SK-N-SH (cell line): ENCODE measurements around the gene SMAP1. TPM values are rescaled to one million over a fixed set of nuclear protein-coding genes. Genes with fewer than 3 reads are reported as not detected.

Experiments
- CTCF ChIA-PET: fragments of 300-600, 350-600 bp; formaldehyde crosslinking; extraction: SDS; loops from one replicate; lab custom pipeline; 2021; lab: Yijun Ruan, JAX
- POLR2A ChIA-PET: fragments of 350-600 bp; sonication (Branson Sonifier 250); formaldehyde crosslinking; extraction: SDS; loops from one replicate; lab custom pipeline; 2020; ENCODE audit warnings: antibody characterized with exemption, inconsistent platforms; lab: Yijun Ruan, JAX
- DNase-seq: peaks from one replicate; pipeline ENCODE4 v3.0.0; 2012
- H2AFZ ChIP-seq: fragments of 200-600 bp; sonication (generic); 2 replicates; pipeline ENCODE4 v1.8.1; 2016; ENCODE audit warnings: antibody characterized with exemption, mild to moderate bottlenecking, low read depth
- H3F3A ChIP-seq: fragments of 200-600 bp; sonication (generic); replicated peaks from 2 replicates; pipeline ENCODE3; 2016; ENCODE audit warnings: antibody characterized with exemption, mild to moderate bottlenecking; ENCODE audit not compliant: insufficient read depth
- H3K27ac ChIP-seq, 2 experiments: fragments of 200-500 bp in 1 of 2; fragments of 200-600 bp in 1 of 2; sonication (Bioruptor generic) in 1 of 2; sonication (generic), shearing (Covaris generic) in 1 of 2; 2 replicates each; pipeline versions ENCODE4 v1.5.1 to v1.6.1; 2014 to 2016; ENCODE audit warnings: low read depth in 2 of 2, inconsistent platforms in 1 of 2, low read length in 1 of 2, mild to moderate bottlenecking in 1 of 2, mixed read lengths in 1 of 2
- H3K27me3 ChIP-seq: fragments of 200-600 bp; sonication (generic), shearing (Covaris generic); 2 replicates; pipeline ENCODE4 v1.6.1; 2016; ENCODE audit warnings: mixed run types; ENCODE audit not compliant: insufficient read depth
- H3K36me3 ChIP-seq, 2 experiments: fragments of 200-500 bp in 1 of 2; fragments of 200-600 bp in 1 of 2; sonication (Bioruptor generic) in 1 of 2; sonication (generic) in 1 of 2; replicated peaks in 1 of 2; 2 replicates each; pipeline versions ENCODE3 to v1.5.1; 2014 to 2016; ENCODE audit warnings: low read length in 1 of 2, mild to moderate bottlenecking in 1 of 2; ENCODE audit not compliant: insufficient read depth in 2 of 2, control insufficient read depth in 1 of 2
- H3K4me1 ChIP-seq, 2 experiments: fragments of 200-500 bp in 1 of 2; fragments of 200-600 bp in 1 of 2; sonication (Bioruptor generic) in 1 of 2; sonication (generic), shearing (Covaris generic) in 1 of 2; 2 replicates each; pipeline versions ENCODE4 v1.5.1 to v1.6.1; 2014 to 2016; ENCODE audit warnings: low read depth in 1 of 2, low read length in 1 of 2, mixed run types in 1 of 2; ENCODE audit not compliant: insufficient read depth in 2 of 2, control insufficient read depth in 1 of 2
- H3K4me2 ChIP-seq: fragments of 200-600 bp; sonication (generic), shearing (Covaris generic); 2 replicates; pipeline ENCODE4 v1.6.1; 2017; ENCODE audit warnings: mixed run types
- H3K4me3 ChIP-seq, 2 experiments: fragments of 200-500 bp in 1 of 2; fragments of 200-600 bp in 1 of 2; sonication (Bioruptor generic) in 1 of 2; sonication (generic), shearing (Covaris generic) in 1 of 2; 2 replicates each; pipeline versions ENCODE4 v1.5.1 to v1.8.1; 2014 to 2016; ENCODE audit warnings: low read depth in 2 of 2, inconsistent platforms in 1 of 2, low read length in 1 of 2, mild to moderate bottlenecking in 1 of 2, mixed read lengths in 1 of 2, moderate library complexity in 1 of 2
- H3K79me2 ChIP-seq: fragments of 200-600 bp; sonication (generic); 2 replicates; pipeline ENCODE4 v1.8.1; 2017; ENCODE audit warnings: mild to moderate bottlenecking; ENCODE audit not compliant: insufficient read depth
- H3K9ac ChIP-seq: fragments of 200-600 bp; sonication (generic); 2 replicates; pipeline ENCODE4 v1.6.1; 2017; ENCODE audit warnings: mixed run types
- H3K9me2 ChIP-seq: fragments of 200-600 bp; sonication (generic); 2 replicates; pipeline ENCODE4 v1.6.1; 2017; ENCODE audit warnings: mixed run types
- H3K9me3 ChIP-seq: fragments of 200-600 bp; sonication (generic); 2 replicates; pipeline ENCODE4 v1.6.1; 2017; ENCODE audit warnings: mixed run types, mild to moderate bottlenecking, moderate library complexity
- H4K20me1 ChIP-seq: fragments of 200-600 bp; sonication (generic); 2 replicates; pipeline ENCODE4 v1.6.1; 2017; ENCODE audit warnings: mild to moderate bottlenecking, mixed run types; ENCODE audit not compliant: insufficient read depth
- ELF1 ChIP-seq: IDR thresholded peaks from 2 replicates; pipeline ENCODE4 v1.4.0; 2012
- EZH2phosphoT487 ChIP-seq: fragments of 200-600 bp; sonication (generic); IDR thresholded peaks from 2 replicates; pipeline ENCODE4 v1.6.1; 2017; ENCODE audit warnings: low read depth, mixed run types, mild to moderate bottlenecking, antibody characterized with exemption, moderate library complexity, borderline replicate concordance
- FOSL2 ChIP-seq: IDR thresholded peaks from 2 replicates; pipeline ENCODE4 v1.4.0; 2012; ENCODE audit warnings: low read depth, mild to moderate bottlenecking, moderate library complexity, borderline replicate concordance
- GATA2 ChIP-seq: sonication (generic); formaldehyde crosslinking; IDR thresholded peaks from 2 replicates; pipeline ENCODE4 v1.5.0; 2020; ENCODE audit warnings: mild to moderate bottlenecking, missing genetic modification reagents
- IRF3 ChIP-seq: fragments of 150-350 bp; IDR thresholded peaks from 2 replicates; pipeline ENCODE4 v1.6.1; 2016; ENCODE audit warnings: mild to moderate bottlenecking, low read depth, low read length
- JUND ChIP-seq: IDR thresholded peaks from 2 replicates; pipeline ENCODE4 v1.4.0; 2012
- MAX ChIP-seq: IDR thresholded peaks from 2 replicates; pipeline ENCODE4 v1.4.0; 2012; ENCODE audit warnings: low read depth
- NRF1 ChIP-seq: IDR thresholded peaks from 2 replicates; pipeline ENCODE4 v1.6.1; 2012; ENCODE audit warnings: low read depth, mild to moderate bottlenecking, low read length
- REST ChIP-seq: IDR thresholded peaks from 2 replicates; pipeline ENCODE4 v1.6.1; 2012; ENCODE audit warnings: mild to moderate bottlenecking, low read depth, low read length, moderate library complexity
- RXRA ChIP-seq: IDR thresholded peaks from 2 replicates; pipeline ENCODE4 v1.4.0; 2012; ENCODE audit warnings: low read depth, mild to moderate bottlenecking, borderline replicate concordance
- SIN3A ChIP-seq: IDR thresholded peaks from 2 replicates; pipeline ENCODE4 v1.6.1; 2012; ENCODE audit warnings: low read depth, mild to moderate bottlenecking, low read length, moderate library complexity, borderline replicate concordance
- TAF1 ChIP-seq: IDR thresholded peaks from 2 replicates; pipeline ENCODE4 v1.6.1; 2012; ENCODE audit warnings: low read depth, mild to moderate bottlenecking, low read length, moderate library complexity, borderline replicate concordance
- USF2 ChIP-seq: fragments of 150-350 bp; IDR thresholded peaks from 2 replicates; pipeline ENCODE4 v1.6.1; 2017; ENCODE audit warnings: antibody characterized with exemption, low read length, low read depth, borderline replicate concordance
- polyA plus RNA-seq, 3 experiments: library from polyadenylated mRNA; depleted of rRNA; stranded (reverse); fragments of >200 nt; gene quantifications; 2 replicates each; pipeline ENCODE4 v1.2.3, GENCODE V29; 2012

Gene SMAP1
- polyA plus RNA-seq, 1 of the 3 experiments (the other 2 are of a cell fraction): 12.6 TPM

GRCh38 chr6:70852667-70853246 is 185.1 kb downstream of the SMAP1 start:
- Histone ChIP-seq H2AFZ (no peak overlapping the region), H3K27me3 (no peaks in the 10 kb centered on the region), H4K20me1 (no peaks in the 10 kb centered on the region), H3K9me2 (no peaks in the 10 kb centered on the region), H3K4me1 (no peaks in the 10 kb centered on the region; a peak in 1 of 4 replicates), H3F3A (no peaks in the 10 kb centered on the region), H3K4me3 (no peak overlapping the region), H3K4me2 (no peak overlapping the region), H3K79me2 (no peaks in the 10 kb centered on the region), H3K36me3 (peaks cover under 1 to 7% of the 10 kb centered on the region in 2 experiments), H3K9ac (no peak overlapping the region), H3K9me3 (no peaks in the 10 kb centered on the region), H3K27ac (no peak overlapping the region)
- ChIA-PET POLR2A (no interaction called here), CTCF (interaction anchor here (0.6 kb wide), 1 partner anchor 111 kb away, joined by 3 read pairs; no protein-coding TSS in a partner anchor)
- TF ChIP-seq TAF1 (no peak), REST (no peak), IRF3 (no peak), ELF1 (no peak), FOSL2 (no peak), NRF1 (no peak), EZH2phosphoT487 (no peak), SIN3A (no peak), RXRA (no peak), USF2 (no peak), JUND (no peak), GATA2 (CRISPR knock-in tag) (no peak), MAX (no peak)
- DNase-seq: no peak
